ENCODE results near the gene OSBPL10.

- TF ChIP-seq CTCF (IDR thresholded peaks at IDR 0.05; ENCODE audit: insufficient read depth, low read depth, low read length): no peak
- no peak for TF ChIP-seq EZH2 (IDR thresholded peaks at IDR 0.05; ENCODE audit: insufficient read depth, low read length)
Measured at GRCh38 chr3:32002561-32003368, 21.7 kb upstream of the OSBPL10 start.

All from astrocyte (in vitro differentiated cells and primary cell).